GM10266 (cell line): ENCODE results near the gene TMC5.

ENCODE experiments used
- DNase-seq: peaks from one replicate; pipeline ENCODE4 v3.0.0; 2012; ENCODE audit errors: extremely low spot score
- TF ChIP-seq, protein P1 (sequence below): IDR thresholded peaks from 2 replicates; pipeline ENCODE4 v1.5.1; 2012; ENCODE audit warnings: mild to moderate bottlenecking, low read depth; ENCODE audit not compliant: control insufficient read depth, insufficient read depth; ENCODE audit errors: missing control alignments

TMC5 gene

GRCh38 chr16:19481769-19482168 is 64.1 kb downstream of the TMC5 start:
- TF ChIP-seq, protein P1, sequence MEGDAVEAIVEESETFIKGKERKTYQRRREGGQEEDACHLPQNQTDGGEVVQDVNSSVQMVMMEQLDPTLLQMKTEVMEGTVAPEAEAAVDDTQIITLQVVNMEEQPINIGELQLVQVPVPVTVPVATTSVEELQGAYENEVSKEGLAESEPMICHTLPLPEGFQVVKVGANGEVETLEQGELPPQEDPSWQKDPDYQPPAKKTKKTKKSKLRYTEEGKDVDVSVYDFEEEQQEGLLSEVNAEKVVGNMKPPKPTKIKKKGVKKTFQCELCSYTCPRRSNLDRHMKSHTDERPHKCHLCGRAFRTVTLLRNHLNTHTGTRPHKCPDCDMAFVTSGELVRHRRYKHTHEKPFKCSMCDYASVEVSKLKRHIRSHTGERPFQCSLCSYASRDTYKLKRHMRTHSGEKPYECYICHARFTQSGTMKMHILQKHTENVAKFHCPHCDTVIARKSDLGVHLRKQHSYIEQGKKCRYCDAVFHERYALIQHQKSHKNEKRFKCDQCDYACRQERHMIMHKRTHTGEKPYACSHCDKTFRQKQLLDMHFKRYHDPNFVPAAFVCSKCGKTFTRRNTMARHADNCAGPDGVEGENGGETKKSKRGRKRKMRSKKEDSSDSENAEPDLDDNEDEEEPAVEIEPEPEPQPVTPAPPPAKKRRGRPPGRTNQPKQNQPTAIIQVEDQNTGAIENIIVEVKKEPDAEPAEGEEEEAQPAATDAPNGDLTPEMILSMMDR, result no peak

DNA sequence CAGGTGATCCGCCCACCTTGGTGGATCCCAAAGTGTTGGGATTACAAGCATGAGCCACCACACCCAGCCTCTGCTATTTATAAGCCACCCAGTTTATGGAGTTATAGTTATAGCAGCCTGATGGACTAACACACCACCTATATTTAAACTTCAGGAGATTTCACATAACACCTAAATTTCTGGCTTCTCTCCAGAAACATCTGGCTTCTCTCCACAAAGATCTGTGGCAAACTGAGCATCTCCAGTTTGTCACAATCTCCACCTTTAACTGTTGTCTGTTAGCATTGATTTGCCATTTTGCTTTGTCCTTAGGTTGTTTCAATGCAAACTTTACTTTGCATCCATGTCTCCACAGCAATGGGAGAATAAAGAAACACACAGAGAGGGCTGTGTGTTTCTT is 64.6 kb downstream of the TMC5 start:
- no peak for DNase-seq
- TF ChIP-seq, protein P1, result no peak

More at GRCh38 chr16:19481769-19482168, 64.1 kb downstream of the TMC5 start:
- DNase-seq, result no peak

DNA sequence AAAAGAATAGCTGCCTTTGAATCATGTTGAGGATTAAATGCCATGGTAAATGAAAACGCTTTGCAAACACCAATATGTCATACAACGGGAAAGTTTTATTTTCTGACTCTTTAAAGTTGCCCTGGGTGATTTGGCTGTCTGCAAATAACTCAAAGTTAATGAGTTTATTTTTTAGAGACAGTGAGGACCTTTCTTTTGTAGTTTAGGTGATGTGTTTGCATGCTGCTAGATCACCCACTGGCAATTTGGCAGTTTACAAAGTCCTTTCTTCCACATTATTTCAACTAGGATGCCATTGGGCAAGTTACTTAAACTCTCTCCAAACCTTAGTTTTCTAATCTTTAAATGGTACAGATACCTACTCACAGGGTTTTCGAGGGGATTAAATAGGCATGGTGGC is 66.4 kb downstream of the TMC5 start:
- TF ChIP-seq, protein P1, result no peak
- no peak for DNase-seq

DNA sequence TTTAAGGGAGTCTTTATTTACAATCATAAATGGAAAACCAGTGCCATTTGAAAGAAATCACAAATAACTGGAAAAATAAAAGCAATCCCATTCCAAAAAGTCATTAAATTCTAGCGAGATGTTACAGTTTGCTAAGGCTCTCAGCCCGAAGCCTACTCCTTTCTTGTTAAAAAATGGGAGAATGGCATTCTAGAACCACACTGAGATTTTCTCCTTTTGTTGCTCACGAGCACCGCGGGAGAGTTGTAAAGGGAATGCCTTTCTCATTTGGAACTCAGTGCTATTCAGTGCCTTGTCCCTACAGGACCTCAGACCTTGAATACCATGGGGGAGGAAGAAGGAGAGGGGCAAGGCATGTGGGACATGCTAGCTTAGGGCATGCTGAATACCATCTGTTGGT is 67.9 kb downstream of the TMC5 start:
- TF ChIP-seq, protein P1, result no peak
- DNase-seq, result no peak

- TF ChIP-seq, protein P1, result no peak
- no peak for DNase-seq
These were observed 68.4 kb downstream of the TMC5 start for GRCh38 chr16:19486051-19486450.

- TF ChIP-seq, protein P1, result no peak
These were observed 69.2 kb downstream of the TMC5 start for GRCh38 chr16:19486750-19487325.

DNA sequence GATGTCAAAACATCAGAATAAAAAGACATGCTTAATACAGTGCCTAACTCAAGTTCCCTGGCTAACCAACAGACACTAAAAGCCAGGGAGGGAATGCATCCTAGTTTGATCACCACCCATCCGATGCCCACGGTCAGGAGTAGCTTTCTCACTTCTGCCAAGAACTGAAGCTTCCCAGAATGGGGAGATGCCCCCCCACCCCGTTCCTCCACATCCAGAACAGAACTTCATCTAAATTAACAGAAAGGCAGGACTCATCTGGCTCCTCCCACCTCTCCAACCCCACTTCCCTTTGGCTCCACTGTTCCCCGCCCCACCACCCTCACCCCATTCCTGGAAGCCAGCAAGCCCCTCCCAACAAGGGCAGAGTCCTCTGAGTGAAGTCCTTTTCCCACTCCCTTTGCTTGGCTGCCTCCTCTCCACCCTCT is 70.5 kb downstream of the TMC5 start:
- DNase-seq, result no peak
- TF ChIP-seq, protein P1, result no peak

More at GRCh38 chr16:19486750-19487325, 69.2 kb downstream of the TMC5 start:
- DNase-seq, result no peak
